Upper lobe of left lung (tissue), 6 donors: ENCODE data around the gene CRLF2. TPM values are rescaled to one million over a fixed set of nuclear protein-coding genes. Genes with fewer than 3 reads are reported as not detected.

ENCODE experiments used
- ATAC-seq, 2 donors: fragments of 200-7000 bp; cut with Tn5 transposase; one replicate each; pipeline ENCODE4 v1.9.1; 2022; ENCODE audit warnings: mild to moderate bottlenecking in 2 of 2, moderate library complexity in 2 of 2; ENCODE audit not compliant: low FRiP score in 2 of 2
- DNase-seq, 2 donors: peaks; one replicate each; pipeline ENCODE4 v3.0.0-alpha.2; 2019 to 2020
- H3K27ac ChIP-seq, 4 donors: fragments of 200-600 bp; sonication (generic); one replicate each; pipeline ENCODE4 v1.5.1; 2016 to 2019
- H3K27me3 ChIP-seq, 4 donors: fragments of 200-600 bp; sonication (generic); one replicate each; pipeline ENCODE4 v1.5.1; 2017 to 2019
- H3K36me3 ChIP-seq, 4 donors: fragments of 200-600 bp; sonication (generic); one replicate each; pipeline ENCODE4 v1.5.1; 2016 to 2019
- H3K4me1 ChIP-seq, 4 donors: fragments of 200-600 bp; sonication (generic); one replicate each; pipeline ENCODE4 v1.5.1; 2018 to 2019
- H3K4me3 ChIP-seq, 4 donors: fragments of 200-600 bp; sonication (generic); one replicate each; pipeline ENCODE4 v1.5.1; 2017 to 2019; ENCODE audit warnings: mild to moderate bottlenecking in 2 of 4, moderate library complexity in 1 of 4
- H3K9me3 ChIP-seq, 4 donors: fragments of 200-600 bp; sonication (generic); one replicate each; pipeline ENCODE4 v1.5.1; 2018 to 2019
- EP300 ChIP-seq, 4 donors: sonication (generic); formaldehyde crosslinking; IDR thresholded peaks; one replicate each; pipeline ENCODE4 v1.5.1; 2017; ENCODE audit warnings: antibody characterized with exemption in 4 of 4, control low read depth in 2 of 4
- POLR2A ChIP-seq, 4 donors: fragments of 450-650 bp; IDR thresholded peaks; one replicate each; pipeline ENCODE4 v1.5.1; 2016 to 2017; ENCODE audit warnings: antibody characterized with exemption in 4 of 4, mild to moderate bottlenecking in 2 of 4
- POLR2AphosphoS5 ChIP-seq, 2 donors: sonication (generic); formaldehyde crosslinking; IDR thresholded peaks; one replicate each; pipeline ENCODE4 v1.5.1; 2017; ENCODE audit warnings: antibody characterized with exemption in 2 of 2
- WGBS, 2 donors: methylation state at CpG; one replicate each; pipeline ENCODE4 v1.1.5; 2017 to 2018; 5-methylcytosine and 5-hydroxymethylcytosine counted together
- total RNA-seq, 6 donors: library from RNA; depleted of rRNA in 4 of 6; stranded (reverse); fragments of >200 nt in 4 of 6; gene quantifications; one replicate each; pipeline versions ENCODE4 v1.1.0 to v1.2.1, GENCODE V29; 2016 to 2021
- TF ChIP-seq, protein P1 (sequence below), 6 experiments: fragments of 450-650 bp in 4 of 6; fragments of 200-600 bp in 2 of 6; sonication (generic) in 2 of 6; IDR thresholded peaks; one replicate each; pipeline ENCODE4 v1.5.1; 2016 to 2019; ENCODE audit warnings: antibody characterized with exemption in 6 of 6
- donor health status: DM: no; HTN: no; CAD: no; lungs with moderate emphysema.
- donor health status: DM: no; HTN: yes; CAD: no; lungs with severe emphysema.

The CRLF2 gene
- total RNA-seq, 6 donors from 2014 or later: 0.44 to 1.6 (median 0.76) TPM; not detected in 2

DNA sequence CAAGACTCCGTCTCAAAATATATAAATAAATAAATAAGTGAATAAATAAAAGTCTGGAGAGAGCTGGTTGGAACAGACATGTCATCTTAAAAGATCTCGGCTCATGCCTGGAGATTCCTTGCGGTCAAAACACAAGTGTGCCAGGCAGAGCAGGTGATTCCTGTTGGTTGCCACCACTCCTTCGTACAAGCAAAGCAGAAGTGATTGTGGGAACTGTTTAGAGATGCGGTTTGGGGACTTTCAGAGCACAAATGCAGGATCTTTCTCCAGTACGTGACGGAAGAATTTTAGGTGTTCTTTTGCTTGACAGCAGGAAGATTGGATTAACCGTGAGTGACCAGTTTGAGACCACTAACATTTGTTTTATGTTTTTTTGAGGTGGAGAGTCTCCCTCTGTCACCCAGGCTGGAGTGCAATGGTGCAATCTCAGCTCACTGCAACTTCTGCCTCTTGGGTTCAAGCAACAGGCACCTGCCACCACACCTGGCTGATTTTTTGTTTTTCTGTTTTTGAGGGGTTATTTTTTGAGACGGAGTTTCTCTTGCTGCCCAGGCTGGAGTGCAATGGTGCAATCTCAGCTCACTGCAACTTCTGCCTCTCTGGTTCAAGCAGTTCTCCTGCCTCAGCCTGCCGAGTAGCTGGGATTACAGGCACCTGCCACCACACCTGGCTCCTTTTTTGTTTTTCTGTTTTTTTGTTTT is 2.8 kb upstream of the CRLF2 start:
- Histone ChIP-seq H3K4me3 (no peak overlapping the region), H3K9me3 (no peaks in the 10 kb centered on the region), H3K27ac (no peak overlapping the region), H3K36me3 (no peaks in the 10 kb centered on the region), H3K4me1 (no peaks in the 10 kb centered on the region), H3K27me3 (no peaks in the 10 kb centered on the region)
- no peak for DNase-seq
- ATAC-seq: no peak
- WGBS, 2 donors: 47 to 68% methylated on average over 10 of the region's 10 CpGs
- no peak for TF ChIP-seq POLR2A (IDR thresholded peaks at IDR 0.05)
- TF ChIP-seq, protein P1, sequence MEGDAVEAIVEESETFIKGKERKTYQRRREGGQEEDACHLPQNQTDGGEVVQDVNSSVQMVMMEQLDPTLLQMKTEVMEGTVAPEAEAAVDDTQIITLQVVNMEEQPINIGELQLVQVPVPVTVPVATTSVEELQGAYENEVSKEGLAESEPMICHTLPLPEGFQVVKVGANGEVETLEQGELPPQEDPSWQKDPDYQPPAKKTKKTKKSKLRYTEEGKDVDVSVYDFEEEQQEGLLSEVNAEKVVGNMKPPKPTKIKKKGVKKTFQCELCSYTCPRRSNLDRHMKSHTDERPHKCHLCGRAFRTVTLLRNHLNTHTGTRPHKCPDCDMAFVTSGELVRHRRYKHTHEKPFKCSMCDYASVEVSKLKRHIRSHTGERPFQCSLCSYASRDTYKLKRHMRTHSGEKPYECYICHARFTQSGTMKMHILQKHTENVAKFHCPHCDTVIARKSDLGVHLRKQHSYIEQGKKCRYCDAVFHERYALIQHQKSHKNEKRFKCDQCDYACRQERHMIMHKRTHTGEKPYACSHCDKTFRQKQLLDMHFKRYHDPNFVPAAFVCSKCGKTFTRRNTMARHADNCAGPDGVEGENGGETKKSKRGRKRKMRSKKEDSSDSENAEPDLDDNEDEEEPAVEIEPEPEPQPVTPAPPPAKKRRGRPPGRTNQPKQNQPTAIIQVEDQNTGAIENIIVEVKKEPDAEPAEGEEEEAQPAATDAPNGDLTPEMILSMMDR (IDR thresholded peaks at IDR 0.05): no peak
- TF ChIP-seq EP300 (IDR thresholded peaks at IDR 0.05): no peak
- TF ChIP-seq POLR2AphosphoS5 (IDR thresholded peaks at IDR 0.05): no peak

DNA sequence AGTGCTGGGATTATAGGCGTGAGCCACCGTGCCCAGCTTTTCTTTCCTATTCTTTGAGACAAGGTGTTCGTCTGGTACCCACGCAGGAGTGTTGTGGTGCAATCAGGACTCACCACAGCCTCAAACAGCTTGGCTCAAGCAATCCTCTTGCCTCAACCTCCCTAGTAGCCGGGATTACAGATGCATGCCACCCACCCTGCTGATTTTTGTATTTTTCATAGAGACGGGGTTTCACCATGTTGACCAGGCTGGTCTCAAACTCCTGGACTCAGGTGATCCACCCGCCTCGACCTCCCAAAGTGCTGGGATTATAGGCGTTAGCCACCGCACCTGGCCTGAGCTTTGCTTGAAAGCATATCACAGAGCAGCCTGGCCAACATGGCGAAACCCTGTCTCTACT is 1.5 kb upstream of the CRLF2 start:
- no peaks in the 10 kb centered on the region for H3K9me3 ChIP-seq
- TF ChIP-seq, protein P1 (IDR thresholded peaks at IDR 0.05): no peak
- TF ChIP-seq POLR2A (IDR thresholded peaks at IDR 0.05) (no peak), EP300 (IDR thresholded peaks at IDR 0.05) (no peak), POLR2AphosphoS5 (IDR thresholded peaks at IDR 0.05) (no peak)
- H3K4me1 ChIP-seq: no peaks in the 10 kb centered on the region
- no peaks in the 10 kb centered on the region for H3K27me3 ChIP-seq
- no peaks in the 10 kb centered on the region for H3K36me3 ChIP-seq
- DNase-seq (no peak), ATAC-seq (no peak)
- no peak overlapping the region for H3K4me3 ChIP-seq
- H3K27ac ChIP-seq: no peak overlapping the region
- 91 to 95% methylated on average over 11 of the region's 11 CpGs for WGBS, 2 donors

DNA sequence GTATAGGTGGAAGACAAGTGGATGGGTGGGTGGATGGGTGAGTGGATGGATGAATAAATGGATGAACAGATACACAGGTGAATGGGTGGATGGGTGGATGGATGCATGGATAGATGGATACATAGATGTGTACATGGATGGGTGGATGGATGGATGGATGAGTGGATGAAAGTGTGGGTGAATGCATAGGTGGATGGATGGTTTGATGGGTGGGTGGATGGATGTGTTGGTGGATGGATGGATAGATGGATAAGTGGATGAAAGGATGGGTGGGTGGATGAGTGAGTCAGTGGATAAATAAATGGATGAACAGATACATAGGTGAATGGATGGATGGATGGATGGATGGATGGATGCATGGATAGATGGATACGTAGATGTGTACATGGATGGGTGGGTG is 1.6 kb downstream of the CRLF2 start:
- Histone ChIP-seq H3K4me1 (peaks cover under 1 to 14% (median 1%) of the 10 kb centered on the region in 4 donors), H3K27me3 (no peaks in the 10 kb centered on the region), H3K4me3 (no peak overlapping the region), H3K27ac (no peak overlapping the region), H3K36me3 (no peaks in the 10 kb centered on the region), H3K9me3 (no peaks in the 10 kb centered on the region)
- ATAC-seq (no peak), DNase-seq (no peak)
- TF ChIP-seq POLR2A (IDR thresholded peaks at IDR 0.05): no peak
- no peak for TF ChIP-seq EP300 (IDR thresholded peaks at IDR 0.05)
- no peak for TF ChIP-seq POLR2AphosphoS5 (IDR thresholded peaks at IDR 0.05)
- TF ChIP-seq, protein P1 (IDR thresholded peaks at IDR 0.05): no peak
- WGBS, 2 donors: 84 to 95% methylated on average over 1 of the region's 1 CpG

DNA sequence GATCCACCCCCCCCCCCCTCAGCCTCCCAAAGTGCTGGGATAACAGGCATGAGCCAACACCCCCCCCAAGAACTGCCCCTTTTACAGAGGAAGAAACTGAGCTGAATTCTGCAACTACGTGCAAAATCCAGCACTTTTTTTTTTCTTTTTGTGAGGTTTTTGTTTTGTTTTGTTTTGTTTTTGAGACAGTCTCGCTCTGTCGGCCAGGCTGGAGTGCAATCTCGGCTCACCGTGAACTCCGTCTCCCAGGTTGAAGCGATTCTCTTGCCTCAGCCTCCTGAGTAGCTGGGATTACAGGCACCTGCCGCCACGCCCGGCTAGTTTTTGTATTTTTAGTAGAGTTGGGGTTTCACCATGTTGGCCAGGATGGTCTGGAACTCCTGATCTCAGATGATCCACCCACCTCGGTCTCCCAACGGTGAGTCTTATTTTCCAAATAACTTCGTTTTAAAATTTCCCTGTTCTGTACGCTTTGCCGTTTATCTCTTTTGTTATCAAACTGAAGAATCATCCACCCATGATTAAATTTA is 4.9 kb downstream of the CRLF2 start:
- Histone ChIP-seq H3K27ac (no peak overlapping the region), H3K4me3 (no peak overlapping the region), H3K4me1 (peaks cover 10 to 25% (median 12%) of the 10 kb centered on the region in 4 donors), H3K36me3 (no peaks in the 10 kb centered on the region), H3K27me3 (no peaks in the 10 kb centered on the region), H3K9me3 (no peaks in the 10 kb centered on the region)
- no peak for TF ChIP-seq POLR2A (IDR thresholded peaks at IDR 0.05)
- TF ChIP-seq EP300 (IDR thresholded peaks at IDR 0.05): no peak
- TF ChIP-seq POLR2AphosphoS5 (IDR thresholded peaks at IDR 0.05): no peak
- TF ChIP-seq, protein P1 (IDR thresholded peaks at IDR 0.05): no peak
- DNase-seq (no peak), ATAC-seq (no peak)
- WGBS, 2 donors: 72 to 79% methylated on average over 15 of the region's 15 CpGs
